ENCODE data around the gene BPIFB3. TPM values are rescaled to one million over a fixed set of nuclear protein-coding genes. Genes with fewer than 3 reads are reported as not detected.

The BPIFB3 gene
- total and polyA plus RNA-seq, 2 of the 4 experiments (the other 2 are of a cell fraction), result not detected

- no peak overlapping the region for H4K91ac ChIP-seq (ENCODE audit: insufficient read depth, low read depth, low read length)
- CTCF ChIA-PET, result no interaction called here
- no peaks in the 10 kb centered on the region for H3K79me1 ChIP-seq (ENCODE audit: low read depth in 1 of 2, low read length in 2 of 2)
- in situ Hi-C loops (cut with MboI; ENCODE audit: low sequenced_read_pairs), result no loop called here
- no peak overlapping the region for H3K14ac ChIP-seq (replicated peaks; ENCODE audit: low read depth, low read length)
- H3K9me1 ChIP-seq (ENCODE audit: insufficient read depth, low read length), result no peaks in the 10 kb centered on the region
- peaks cover 1% of the 10 kb centered on the region; the same call in 1 of the 2 replicates for H3K27me3 ChIP-seq (ENCODE audit: control insufficient read depth, insufficient read depth, low read length)
- H3K23ac ChIP-seq (ENCODE audit: low read depth, low read length), result no peak overlapping the region
- H3K4me3 ChIP-seq (ENCODE audit: insufficient read depth, low read depth, low read length), result no peak overlapping the region
- H2AK5ac ChIP-seq (ENCODE audit: low read depth, low read length), result no peak overlapping the region
- H3K27ac ChIP-seq (ENCODE audit: insufficient read depth, low read length), result no peak overlapping the region
- no peak for TF ChIP-seq RCOR1 (IDR thresholded peaks at IDR 0.05; ENCODE audit: insufficient replicate concordance, low read length)
- TF ChIP-seq MAZ (IDR thresholded peaks at IDR 0.05; ENCODE audit: borderline replicate concordance, low read depth, low read length), result no peak
- TF ChIP-seq ELK1 (IDR thresholded peaks at IDR 0.05; ENCODE audit: borderline replicate concordance, low read depth, low read length), result no peak
- no peak for TF ChIP-seq MXI1 (IDR thresholded peaks at IDR 0.05; ENCODE audit: borderline replicate concordance, low read depth, low read length)
- no peak for TF ChIP-seq NFE2L2 (IDR thresholded peaks at IDR 0.05; ENCODE audit: low read depth, low read length)
- no peaks in the 10 kb centered on the region for H3K4me1 ChIP-seq (ENCODE audit: control insufficient read depth, insufficient read depth, low read length)
- H3K9ac ChIP-seq (ENCODE audit: low read depth, low read length), result no peak overlapping the region
- H4K5ac ChIP-seq (ENCODE audit: low read depth, low read length), result no peak overlapping the region
- H4K8ac ChIP-seq (ENCODE audit: low read depth in 2 of 2, low read length in 2 of 2), result no peak overlapping the region
- BruUV-seq (replicated peaks), result no TSS peak
- POLR2A ChIA-PET (ENCODE audit: unreplicated experiment), result no interaction called here
- H3K4me2 ChIP-seq (ENCODE audit: low read depth, low read length), result no peak overlapping the region
- H3K36me3 ChIP-seq (ENCODE audit: control insufficient read depth, insufficient read depth, low read length), result no peaks in the 10 kb centered on the region
- no peak overlapping the region for H2BK20ac ChIP-seq (ENCODE audit: low read depth, low read length)
- dilution Hi-C loops (cut with HindIII; ENCODE audit: low sequenced_read_pairs, unreplicated experiment), result no loop called here
- no peak overlapping the region for H2BK120ac ChIP-seq (ENCODE audit: low read depth, low read length)
- DNase-seq (no peak), ATAC-seq (ENCODE audit: low read depth) (no peak)
- no peak overlapping the region for H2BK5ac ChIP-seq (ENCODE audit: low read depth, low read length, poor library complexity, severe bottlenecking)
- H4K20me1 ChIP-seq (ENCODE audit: insufficient read depth, low read length), result no peaks in the 10 kb centered on the region
- H2AK9ac ChIP-seq (replicated peaks; ENCODE audit: low read depth, low read length, poor library complexity), result no peak overlapping the region
- WGBS, 2 experiments (ENCODE audit: extremely low coverage in 2 of 2, insufficient read length in 1 of 2), result no CpG with 5 or more reads among the region's 4 CpGs
- no peak overlapping the region for H3K18ac ChIP-seq (ENCODE audit: low read depth, low read length)
- H2BK15ac ChIP-seq (ENCODE audit: low read depth, low read length), result no peak overlapping the region
- intact Hi-C loops (cut with micrococcal nuclease), result no loop called here
- no peak overlapping the region for H3K56ac ChIP-seq (ENCODE audit: extremely low read depth, insufficient read depth, low read length)
- no peak overlapping the region for H2AFZ ChIP-seq (replicated peaks; ENCODE audit: low read length, poor library complexity)
- H3K4ac ChIP-seq (ENCODE audit: low read depth, low read length), result no peak overlapping the region
- no peaks in the 10 kb centered on the region for H3K9me3 ChIP-seq (ENCODE audit: control insufficient read depth, insufficient read depth, low read length)
Measured at GRCh38 chr20:33022289-33022688, 31.4 kb upstream of the BPIFB3 start.

Data from IMR-90 (cell line).